Stimulated activated CD8-positive, alpha-beta memory T cell treated with anti-CD3 and anti-CD28 coated beads, Interleukin-12 subunit alpha, Interleukin-12 subunit beta, amount 100 ng/mL, for 24 hours (primary cell): ENCODE results near the gene ELOVL6.

Experiments used
- DNase-seq: peaks from one replicate; pipeline ENCODE4 v3.0.0-alpha.2; 2020; ENCODE audit errors: extremely low read depth

ELOVL6 gene

GRCh38 chr4:110025718-110026117 lies 172.7 kb downstream of the ELOVL6 start:
- DNase-seq = no peak

- DNase-seq = no peak
Measured at GRCh38 chr4:110025056-110025455, 173.4 kb downstream of the ELOVL6 start.

GRCh38 chr4:110022457-110022856 lies 176.0 kb downstream of the ELOVL6 start:
- no peak for DNase-seq

- no peak for DNase-seq
Measured at GRCh38 chr4:110020646-110021443, 177.6 kb downstream of the ELOVL6 start.

- DNase-seq = no peak
Measured at GRCh38 chr4:110020139-110020538, 178.3 kb downstream of the ELOVL6 start.

- no peak for DNase-seq
Measured at GRCh38 chr4:110019153-110019552, 179.3 kb downstream of the ELOVL6 start.

- DNase-seq = no peak
Measured at GRCh38 chr4:110014233-110014632, 184.2 kb downstream of the ELOVL6 start.

- DNase-seq = no peak
Measured at GRCh38 chr4:110012917-110013316, 185.5 kb downstream of the ELOVL6 start.

- no peak for DNase-seq
Measured at GRCh38 chr4:110010797-110011196, 187.6 kb downstream of the ELOVL6 start.

- no peak for DNase-seq
Measured at GRCh38 chr4:110009550-110009949, 188.9 kb downstream of the ELOVL6 start.

GRCh38 chr4:110008540-110008939 lies 189.9 kb downstream of the ELOVL6 start:
- DNase-seq = no peak

GRCh38 chr4:110007217-110007616 lies 191.2 kb downstream of the ELOVL6 start:
- DNase-seq = no peak

- DNase-seq = no peak
Measured at GRCh38 chr4:110005461-110006056, 192.9 kb downstream of the ELOVL6 start.

GRCh38 chr4:110004556-110004955 lies 193.9 kb downstream of the ELOVL6 start:
- DNase-seq = no peak

- DNase-seq = no peak
Measured at GRCh38 chr4:110003401-110004187, 194.8 kb downstream of the ELOVL6 start.

- DNase-seq = no peak
Measured at GRCh38 chr4:110002326-110002725, 196.1 kb downstream of the ELOVL6 start.

- no peak for DNase-seq
Measured at GRCh38 chr4:109999585-109999912, 198.9 kb downstream of the ELOVL6 start.

GRCh38 chr4:109998867-109999584 lies 199.4 kb downstream of the ELOVL6 start:
- DNase-seq = no peak

GRCh38 chr4:109996526-109996925 lies 201.9 kb downstream of the ELOVL6 start:
- no peak for DNase-seq
